ENCODE data around the gene DUSP1.

The DUSP1 gene

DNA sequence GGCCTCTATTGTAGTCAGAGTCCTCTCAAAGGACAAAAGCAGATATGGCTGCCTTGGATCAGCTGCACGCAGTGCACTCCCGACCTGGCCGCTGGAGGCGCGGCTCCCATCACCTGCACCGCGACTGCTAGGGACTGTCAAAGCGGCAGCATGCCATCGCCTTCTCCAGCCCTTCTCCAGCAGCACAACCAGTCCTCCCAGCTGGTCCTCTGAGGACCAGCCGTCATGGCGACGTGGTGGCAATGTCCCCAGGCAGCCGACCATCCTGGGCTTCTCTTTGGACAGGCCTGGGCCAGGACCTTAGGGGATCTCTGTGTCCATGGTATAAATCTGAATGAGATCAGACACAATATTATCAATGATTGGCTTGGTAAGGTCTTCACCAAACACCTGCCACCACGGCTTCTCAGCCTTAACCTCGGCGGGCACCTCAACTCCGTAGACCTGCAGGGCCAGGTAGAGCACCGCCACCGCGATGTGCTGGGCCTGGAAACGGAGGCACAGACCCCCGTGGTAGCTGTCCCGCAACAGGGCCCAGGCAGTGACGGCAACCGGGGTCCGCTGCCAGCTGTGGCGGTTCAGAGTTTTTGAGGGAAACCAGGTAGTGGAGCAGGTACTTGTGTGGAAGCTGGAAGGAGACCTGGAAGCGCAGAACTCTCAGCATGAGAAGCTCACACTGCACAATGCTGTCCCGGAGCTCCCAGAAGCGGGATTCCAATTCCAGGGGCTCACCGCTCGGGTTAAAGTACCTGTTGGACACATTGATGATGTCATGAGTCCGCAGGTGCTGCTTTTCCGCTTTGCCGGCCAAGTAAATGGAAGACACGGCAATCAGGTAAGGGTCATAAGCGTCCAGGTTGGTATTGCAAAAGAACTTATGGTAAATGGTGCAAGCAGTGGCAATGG is 8.5 kb downstream of the DUSP1 start:
- DNase-seq = no peak

DNA sequence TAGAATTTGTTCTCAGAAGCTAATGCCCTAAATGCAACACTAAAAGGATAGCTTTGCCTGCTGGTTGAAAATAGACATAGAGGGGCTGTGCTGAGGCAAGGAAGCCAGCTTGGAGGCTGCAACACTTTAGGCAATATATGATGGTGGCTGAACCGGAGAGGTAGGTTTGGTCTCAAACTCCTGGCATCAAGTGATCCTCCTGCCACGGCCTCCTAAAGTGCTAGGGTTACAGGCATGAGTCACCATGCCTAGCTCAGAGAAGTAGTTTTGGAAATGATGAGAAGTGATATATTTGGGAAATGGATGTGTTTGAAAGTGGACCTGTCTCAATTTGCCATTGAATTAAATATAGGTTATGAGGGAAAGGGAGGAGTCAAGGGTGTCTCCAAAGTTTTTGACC is 10.0 kb downstream of the DUSP1 start:
- no peak for DNase-seq

DNA sequence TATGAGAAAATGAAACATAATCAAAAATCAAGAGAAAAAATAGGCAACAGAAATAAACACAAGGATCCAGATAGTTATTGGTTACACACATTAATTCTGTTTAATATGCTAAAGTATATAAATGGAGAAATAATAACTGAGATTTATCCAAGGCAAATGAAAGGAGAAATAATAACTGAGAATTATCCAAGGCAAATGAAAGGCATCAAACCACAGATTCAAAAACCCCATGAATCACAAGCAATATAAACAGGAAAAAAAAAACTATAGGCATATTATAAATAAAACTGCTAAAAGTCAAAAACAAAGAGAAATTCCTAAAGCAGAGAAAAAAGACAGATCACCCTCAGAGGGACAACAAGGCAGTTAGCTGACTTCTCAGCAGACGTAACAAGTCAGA is 10.9 kb downstream of the DUSP1 start:
- no peak for DNase-seq

DNA sequence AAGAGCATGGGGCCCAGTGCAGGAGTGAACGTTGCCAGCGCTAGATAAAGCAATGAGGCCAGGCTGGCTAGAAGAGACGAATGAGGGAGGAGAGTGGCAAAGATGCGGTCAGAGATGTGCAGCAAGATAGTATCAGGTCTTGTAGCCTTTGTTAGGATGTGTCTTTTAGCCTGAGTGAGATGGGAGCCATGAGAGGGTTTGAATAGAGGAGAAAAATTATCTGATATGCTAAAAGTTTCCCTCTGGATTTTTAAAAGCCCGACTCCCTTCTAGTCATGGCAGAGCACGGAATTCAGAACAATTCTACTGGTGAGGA is 12.2 kb downstream of the DUSP1 start:
- DNase-seq = no peak

DNA sequence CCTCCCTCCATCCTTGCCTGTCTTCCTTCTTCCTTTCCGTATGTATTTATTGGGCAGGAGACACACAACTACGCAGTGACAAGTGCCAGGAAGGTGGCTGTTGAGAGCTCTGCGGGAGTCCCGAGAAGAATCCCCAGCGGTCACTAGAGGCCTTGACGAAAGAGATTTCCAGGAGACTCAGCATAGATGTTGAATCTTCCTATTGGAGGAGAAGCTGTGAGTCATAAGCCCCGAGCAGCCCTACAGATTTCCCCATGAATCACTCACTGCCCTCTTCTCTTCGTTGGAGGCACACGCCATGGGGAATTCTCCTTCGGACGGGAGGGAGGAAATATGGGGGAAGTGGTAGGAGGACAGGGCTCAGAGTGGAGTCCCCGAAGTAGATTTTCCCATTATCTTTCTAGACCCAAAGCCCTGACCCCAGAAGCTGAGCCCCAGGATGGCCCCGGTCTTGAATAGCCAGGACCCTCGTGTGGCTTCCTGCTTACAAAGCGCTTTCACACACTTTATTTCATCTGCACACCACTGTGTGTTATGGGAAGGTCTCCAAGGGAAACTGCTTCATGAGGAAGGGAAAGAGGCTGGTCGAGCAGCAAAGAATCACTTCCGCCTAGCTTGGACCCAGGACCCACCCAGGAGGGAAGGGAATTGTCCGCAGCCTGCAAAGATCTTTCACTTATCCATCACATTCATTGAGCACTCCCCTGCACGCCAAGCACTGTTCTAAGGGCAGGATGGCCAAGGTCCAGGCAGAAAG is 12.7 kb downstream of the DUSP1 start:
- DNase-seq = peak; percentile 92

DNA sequence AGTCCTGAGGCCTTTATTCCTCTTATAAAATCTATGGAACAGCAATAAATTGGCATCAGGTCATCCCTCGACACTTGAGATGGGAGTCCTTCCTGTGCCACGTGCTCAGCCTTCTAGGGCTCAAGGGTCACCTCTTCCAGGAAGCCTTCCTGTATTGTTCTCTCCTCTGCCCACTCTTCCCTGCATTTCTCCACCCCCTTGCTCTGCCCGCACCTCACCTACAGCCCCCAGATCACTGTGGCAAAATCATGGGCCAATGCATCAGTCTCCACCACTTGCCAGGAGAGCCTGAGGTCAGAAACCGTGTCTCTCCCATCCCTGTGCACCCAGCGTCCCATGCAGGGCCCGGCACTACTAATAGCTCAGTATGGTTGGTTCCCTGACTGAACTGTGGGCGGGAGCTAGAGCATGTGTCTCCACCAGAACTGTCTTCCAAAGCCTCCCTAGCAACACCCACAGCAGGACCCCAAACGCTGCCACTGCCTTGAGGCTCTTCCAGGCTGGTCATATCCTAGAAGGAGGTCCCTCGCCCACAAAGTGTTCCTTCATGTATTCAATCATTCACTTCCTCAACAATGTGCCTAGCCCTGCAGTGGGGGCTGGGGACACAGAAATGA is 13.5 kb downstream of the DUSP1 start:
- DNase-seq = no peak

DNA sequence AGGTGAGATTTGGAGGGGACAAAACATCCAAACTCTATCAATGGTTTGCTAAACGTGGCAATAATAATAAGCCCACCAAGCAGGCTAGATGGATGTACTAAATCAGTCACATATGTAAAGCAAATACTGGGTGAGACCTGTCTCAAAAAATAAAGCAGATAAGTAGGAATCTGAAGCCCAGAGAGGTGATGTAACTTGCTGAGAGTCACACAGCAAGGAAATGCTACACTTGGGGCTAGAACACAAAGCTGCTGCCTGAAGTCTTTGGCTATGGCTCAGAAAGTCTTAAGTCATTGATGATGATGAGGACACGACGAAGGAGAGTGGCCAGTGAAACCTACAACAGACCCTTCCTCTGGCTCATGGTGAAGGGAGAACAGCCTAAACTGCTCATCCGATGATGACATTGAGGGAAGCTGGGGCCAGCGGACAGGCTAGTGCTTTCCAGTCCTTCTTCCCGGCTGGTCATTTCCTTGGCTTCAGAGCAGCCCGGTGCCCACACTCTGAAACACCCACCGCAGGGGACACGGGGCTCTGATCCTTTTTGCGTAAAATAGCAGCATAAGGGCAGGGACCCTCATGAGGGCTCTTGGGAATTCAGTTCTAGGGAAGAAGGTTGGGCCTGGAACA is 14.1 kb downstream of the DUSP1 start:
- no peak for DNase-seq

DNA sequence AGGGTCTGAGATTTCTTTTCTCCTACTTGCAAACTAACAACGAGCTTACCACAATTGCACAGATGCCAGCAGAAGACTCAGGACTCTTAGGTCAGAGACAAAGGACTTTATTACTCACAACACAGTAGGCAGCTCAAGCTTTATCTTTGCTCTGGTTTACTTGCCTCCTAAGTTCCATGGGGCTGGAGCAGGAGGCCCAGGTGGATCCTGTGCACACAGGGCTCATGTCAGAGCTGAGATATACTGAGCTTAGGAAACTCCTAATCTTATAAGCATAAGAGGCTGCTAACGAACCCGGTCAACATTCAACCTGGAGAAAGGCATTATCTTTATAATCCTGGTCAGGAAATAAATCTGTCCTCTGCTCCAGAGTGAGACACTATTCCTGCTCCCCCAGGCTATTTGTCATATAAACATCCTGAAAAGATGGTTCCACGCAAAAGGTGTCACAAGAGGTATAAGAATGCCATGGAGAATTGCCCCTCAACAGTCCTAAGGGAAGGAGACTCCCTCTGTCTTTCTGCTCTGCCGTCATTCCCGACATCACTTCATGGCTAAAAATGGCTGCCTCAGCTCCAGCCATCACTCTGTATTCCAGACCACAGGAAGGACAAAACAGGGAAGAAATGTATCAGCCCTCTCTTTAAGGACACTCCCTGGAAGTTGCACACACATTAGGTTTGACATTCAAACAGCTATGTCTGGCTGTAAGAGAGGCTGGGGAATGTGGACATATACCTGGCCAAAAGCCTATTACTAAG is 16.2 kb downstream of the DUSP1 start:
- DNase-seq = no peak

DNA sequence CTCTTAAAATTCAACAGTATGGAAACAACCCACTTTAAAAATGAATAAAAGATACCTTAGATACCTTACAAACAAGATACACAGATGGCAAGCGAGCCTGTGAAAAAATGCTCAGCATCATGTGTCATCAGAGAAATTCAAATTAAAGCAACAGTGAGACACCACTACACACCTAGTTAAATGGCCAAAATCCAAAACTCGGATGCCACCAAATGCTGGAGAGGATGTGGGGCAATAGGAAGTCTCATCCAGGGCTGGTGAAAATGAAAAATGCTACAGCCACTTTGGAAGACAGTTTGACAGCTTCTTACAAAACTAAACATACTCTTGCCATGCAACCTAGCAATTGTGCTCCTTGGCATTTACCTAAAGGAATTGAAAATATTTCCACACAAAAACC is 17.9 kb downstream of the DUSP1 start:
- DNase-seq = no peak

DNA sequence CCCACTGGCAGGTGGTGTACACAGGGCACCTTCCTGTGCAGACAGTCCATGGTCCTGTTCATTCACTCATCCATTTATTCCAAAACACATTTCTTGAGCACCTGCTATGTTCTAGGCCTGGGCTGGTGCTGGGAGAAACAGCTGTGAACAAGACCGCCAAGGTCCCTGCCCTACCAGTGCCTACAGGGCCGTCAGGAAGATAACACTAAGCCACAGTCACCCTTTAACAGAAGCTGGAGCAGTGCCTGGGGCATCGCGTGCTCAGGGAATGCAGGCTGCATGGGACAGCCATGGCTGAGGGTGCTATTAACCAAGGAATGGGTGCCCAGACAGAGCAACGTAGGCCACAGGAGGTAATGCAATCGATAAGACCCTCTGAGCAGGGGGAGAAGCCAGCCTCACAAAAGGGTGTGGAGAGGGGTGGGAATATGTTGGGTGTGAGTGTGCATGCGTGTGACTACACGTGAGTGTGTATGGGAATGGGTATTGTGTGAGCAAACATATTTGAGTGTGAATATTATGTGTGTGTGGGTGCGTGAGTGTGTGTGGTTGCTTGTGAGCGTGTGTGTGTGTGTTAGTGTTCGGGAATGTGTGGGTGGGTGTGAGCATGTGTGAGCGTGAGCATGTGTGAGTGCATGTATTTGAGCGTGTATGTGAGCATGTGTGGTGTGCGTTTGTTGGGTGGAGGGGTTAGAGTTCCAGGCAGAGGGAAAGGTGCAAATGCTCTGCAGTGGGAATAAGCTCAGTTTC is 19.1 kb downstream of the DUSP1 start:
- no peak for DNase-seq

DNA sequence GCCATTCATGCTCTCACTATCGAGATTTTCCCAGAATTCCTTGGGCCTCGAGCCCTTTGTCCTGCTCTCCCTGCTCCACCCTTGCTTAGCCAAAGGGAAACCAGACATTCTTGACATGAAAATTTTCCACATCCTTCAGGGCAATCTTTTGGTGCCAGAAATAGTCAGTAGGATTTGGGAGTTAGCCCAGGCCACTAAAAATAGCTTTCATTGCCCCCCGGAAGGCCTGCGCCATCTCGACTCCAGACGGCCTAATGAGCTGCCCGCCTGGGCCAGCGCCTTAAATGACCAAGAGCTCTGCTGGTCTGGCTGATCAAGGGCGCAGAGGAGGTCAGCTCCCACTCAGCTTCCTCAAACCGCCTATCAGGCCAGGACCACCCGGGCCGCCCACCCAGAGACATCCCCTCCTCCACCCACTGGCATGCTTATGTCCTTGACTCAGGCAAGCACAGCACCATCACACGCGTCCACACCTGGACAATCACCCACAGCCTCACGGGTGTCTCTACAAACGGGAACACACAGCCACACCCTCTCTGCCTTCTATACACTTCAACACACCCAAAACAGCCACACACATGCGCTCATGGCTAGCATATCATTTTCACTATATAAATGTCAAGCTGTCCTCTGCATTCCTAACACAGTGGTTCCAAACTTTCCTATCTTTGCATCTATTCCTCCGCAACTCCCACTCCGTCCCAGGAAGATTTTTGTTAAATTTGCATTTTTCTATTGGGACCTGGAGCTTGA is 20.9 kb downstream of the DUSP1 start:
- no peak for DNase-seq

DNA sequence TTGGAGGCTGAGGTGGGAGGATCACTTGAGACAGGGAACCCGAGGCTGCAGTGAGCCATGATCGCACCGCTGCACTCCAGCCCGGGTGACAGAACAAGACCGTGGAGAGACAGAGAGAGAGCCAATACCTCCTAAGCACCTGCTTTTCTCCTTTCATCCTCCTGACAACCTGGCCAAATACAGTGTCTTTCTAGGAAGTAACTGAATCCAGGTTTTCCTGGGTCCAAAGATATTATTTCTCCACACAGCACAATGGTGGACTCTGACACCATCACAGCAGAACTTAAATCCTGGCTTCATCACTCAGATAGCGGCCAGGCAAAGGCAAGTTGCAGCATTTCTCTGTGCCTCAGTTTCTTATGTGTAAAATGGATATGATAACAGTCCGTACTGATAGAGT is 21.9 kb downstream of the DUSP1 start:
- no peak for DNase-seq

DNA sequence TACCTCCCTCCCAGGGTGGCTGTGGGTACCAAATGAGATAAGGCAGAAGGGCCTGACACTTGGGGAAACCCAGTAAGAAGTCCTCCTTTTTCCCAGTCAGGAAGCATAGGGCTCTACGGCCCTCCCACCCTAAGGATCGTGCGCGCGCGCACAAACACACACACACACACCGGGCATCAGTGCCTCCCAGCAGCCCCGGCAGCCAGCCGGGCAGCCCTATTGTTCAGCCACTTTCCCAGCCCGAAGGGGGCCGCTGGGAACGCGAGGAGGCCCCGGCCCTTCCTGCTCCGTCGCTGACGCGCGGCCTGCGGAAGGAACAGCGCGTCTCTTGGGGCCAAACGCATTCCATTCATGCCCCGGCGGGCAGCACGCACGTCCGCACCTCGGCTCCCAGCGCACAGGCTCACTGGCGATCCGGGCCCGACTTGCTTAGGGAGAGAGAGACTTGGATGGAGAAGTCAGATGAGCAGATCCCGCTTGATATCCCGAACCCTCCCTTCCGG is 22.6 kb downstream of the DUSP1 start:
- DNase-seq = peak; percentile 58

DNA sequence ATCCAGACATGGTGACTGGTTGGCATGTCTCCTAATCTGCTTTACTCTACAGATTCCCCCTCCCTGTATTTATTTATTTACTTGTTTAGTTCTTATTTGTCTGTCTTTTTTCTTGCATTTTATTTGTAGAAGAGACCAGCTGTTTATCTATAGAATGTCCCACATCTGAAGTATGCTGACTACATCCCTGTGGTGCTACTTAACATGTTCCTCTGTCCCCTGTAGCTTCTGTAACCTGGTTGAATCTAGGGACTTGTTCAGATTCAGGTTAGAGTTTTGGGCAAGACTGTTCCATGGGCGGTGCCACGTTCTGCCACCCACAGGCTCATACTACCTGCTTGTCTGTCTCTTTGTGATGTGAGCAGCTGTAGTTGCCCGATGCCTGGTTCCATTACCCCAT is 23.5 kb downstream of the DUSP1 start:
- DNase-seq = no peak

DNA sequence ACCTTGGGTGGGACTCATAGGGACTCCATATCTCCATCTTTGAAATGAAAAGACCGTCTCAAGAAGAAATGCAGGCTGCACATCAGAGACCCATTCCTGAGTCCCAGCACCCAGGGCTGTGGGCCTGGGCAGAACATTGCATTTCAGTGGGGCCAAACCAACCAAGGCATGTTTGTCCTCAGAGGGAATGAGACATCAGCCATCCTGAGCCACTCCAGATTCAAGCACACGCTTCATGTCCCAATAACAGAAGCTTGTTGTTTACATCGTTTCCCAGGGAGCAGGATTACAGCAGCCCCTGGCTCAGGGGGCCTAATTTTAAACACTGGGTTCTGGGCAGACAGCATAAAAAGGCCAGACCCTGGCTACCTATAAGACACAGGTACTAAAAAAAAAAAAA is 24.3 kb downstream of the DUSP1 start:
- DNase-seq = no peak

DNA sequence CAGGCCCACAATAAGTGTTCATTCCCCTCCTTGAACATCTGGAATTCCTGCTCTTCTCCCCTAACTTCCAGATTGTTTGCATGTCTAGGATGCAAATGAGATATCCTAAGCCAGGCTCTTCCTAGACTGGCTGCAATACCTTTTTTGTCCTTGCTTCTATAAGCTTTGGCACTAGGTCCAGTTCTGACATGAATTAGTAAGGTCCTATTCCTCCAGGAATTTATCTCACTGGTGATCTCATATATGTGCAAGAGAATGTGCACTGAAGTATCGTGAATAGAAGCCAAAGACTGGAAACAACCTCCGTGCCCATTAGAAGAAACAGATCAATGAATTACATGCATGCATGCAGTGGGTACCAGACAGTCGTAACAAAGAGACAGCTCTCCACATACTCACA is 25.2 kb downstream of the DUSP1 start:
- DNase-seq = peak; percentile 45

DNA sequence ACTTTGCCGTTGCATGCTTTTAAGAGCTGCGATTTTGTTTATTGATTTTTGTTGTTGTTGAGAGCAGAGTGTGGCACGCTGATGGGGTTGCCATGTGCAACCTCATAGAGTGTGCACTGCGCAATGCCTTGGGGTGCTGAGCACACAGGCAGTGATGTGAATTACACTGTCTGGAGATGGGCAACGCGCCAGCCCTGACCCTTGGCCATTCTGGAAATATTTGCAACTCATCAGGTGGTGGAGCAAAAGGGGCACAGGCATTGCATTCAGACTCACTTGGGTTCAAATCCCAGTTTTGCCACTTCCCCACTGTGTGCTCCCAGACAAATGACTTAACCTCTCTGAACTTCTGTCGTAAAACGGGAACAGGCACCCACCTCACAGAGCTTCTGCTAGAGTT is 25.6 kb downstream of the DUSP1 start:
- DNase-seq = no peak

DNA sequence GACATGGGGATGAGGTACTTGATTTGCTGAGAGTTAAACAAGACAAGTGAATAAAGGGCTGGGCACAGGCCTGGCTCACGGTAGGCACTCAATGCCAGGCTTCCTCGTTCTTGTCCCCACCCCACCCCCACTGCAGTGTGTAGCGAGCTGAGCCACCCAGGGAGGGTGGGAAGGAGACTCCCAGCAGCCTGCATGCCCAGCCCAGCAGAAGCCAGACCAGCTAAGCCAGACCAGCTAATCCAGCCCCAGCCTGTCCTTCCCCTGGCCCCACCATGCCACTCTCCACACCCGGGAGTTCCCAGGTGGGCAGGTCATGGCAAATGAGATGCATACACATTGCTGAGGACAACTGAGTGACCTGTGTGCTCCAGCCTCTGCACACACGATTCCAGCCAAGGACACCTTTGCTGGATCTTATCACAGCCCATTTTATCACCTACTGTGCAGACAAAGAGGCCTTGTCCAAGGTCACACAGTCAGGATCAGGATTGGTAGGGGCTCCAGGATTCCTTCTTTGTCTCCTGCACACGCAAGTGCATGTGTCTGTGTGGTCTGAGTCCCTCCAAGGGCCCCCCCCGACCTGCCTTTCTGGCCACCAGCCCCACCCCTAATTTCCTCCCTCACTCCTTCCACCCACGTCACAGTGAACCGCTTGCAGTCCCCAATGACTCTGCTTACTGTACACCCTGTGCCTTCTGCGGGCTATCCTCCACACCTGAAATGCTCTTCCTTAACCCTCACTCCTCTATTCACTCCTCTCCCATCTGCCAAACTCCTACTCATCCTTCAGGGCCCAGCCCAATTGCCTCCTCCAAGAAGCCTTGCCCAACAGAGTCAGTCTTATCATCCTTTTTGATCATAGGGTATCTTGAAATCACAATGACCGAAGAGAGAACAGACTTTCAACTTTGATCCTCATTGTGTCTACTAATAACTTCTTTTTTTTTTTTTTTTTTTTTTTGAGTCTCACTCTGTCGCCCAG is 26.6 kb downstream of the DUSP1 start:
- no peak for DNase-seq
